Neural cell (in vitro differentiated cells): Measurements from ENCODE around the gene ASXL1. TPM values are rescaled to one million over a fixed set of nuclear protein-coding genes. Genes with fewer than 3 reads are reported as not detected.

ENCODE experiments used
- H2AFZ ChIP-seq: fragments of 200-600, 300-800 bp; sonication (generic), shearing (Covaris generic); 2 replicates; pipeline ENCODE4 v1.6.0; 2014; ENCODE audit warnings: low read depth, mild to moderate bottlenecking, antibody characterized with exemption, low read length, moderate library complexity
- H3F3A ChIP-seq: fragments of 200-600 bp; shearing (Covaris generic); 2 replicates; pipeline ENCODE4 v1.6.1; 2016; ENCODE audit warnings: mild to moderate bottlenecking, moderate library complexity, mixed read lengths, antibody characterized with exemption, low read length; ENCODE audit not compliant: insufficient read depth, poor library complexity, severe bottlenecking
- H3K27ac ChIP-seq: fragments of 200-600, 300-800 bp; sonication (generic), shearing (Covaris generic); 2 replicates; pipeline ENCODE4 v1.5.1; 2014; ENCODE audit warnings: mild to moderate bottlenecking, low read length, moderate library complexity
- H3K27me3 ChIP-seq: fragments of 300-800, 200-600 bp; sonication (generic), shearing (Covaris generic); 2 replicates; pipeline ENCODE4 v1.6.0; 2014; ENCODE audit warnings: mild to moderate bottlenecking, low read depth, low read length, moderate library complexity; ENCODE audit not compliant: insufficient read depth
- H3K36me3 ChIP-seq: fragments of 300-800, 200-600 bp; sonication (generic), shearing (Covaris generic); 2 replicates; pipeline ENCODE4 v1.5.1; 2014; ENCODE audit warnings: mild to moderate bottlenecking, antibody characterized with exemption, low read length, moderate library complexity; ENCODE audit not compliant: insufficient read depth
- H3K4me2 ChIP-seq: fragments of 300-800, 200-600 bp; sonication (generic), shearing (Covaris generic); 2 replicates; pipeline ENCODE4 v1.6.0; 2014; ENCODE audit warnings: mild to moderate bottlenecking, low read length
- H3K4me3 ChIP-seq: fragments of 300-800, 200-600 bp; sonication (generic), shearing (Covaris generic); 2 replicates; pipeline ENCODE4 v1.5.1; 2014; ENCODE audit warnings: mild to moderate bottlenecking, low read length, moderate library complexity
- H3K79me2 ChIP-seq: fragments of 200-600 bp; shearing (Covaris generic); replicated peaks from 2 replicates; pipeline ENCODE4 v1.6.0; 2014; ENCODE audit warnings: mild to moderate bottlenecking, low read length, moderate library complexity; ENCODE audit not compliant: insufficient read depth
- H3K9ac ChIP-seq: fragments of 300-800, 200-600 bp; sonication (generic), shearing (Covaris generic); 2 replicates; pipeline ENCODE4 v1.6.1; 2016; ENCODE audit warnings: mild to moderate bottlenecking, low read length, mixed read lengths
- H3K9me2 ChIP-seq: fragments of 200-600 bp; shearing (Covaris generic); 2 replicates; pipeline ENCODE4 v1.6.1; 2016; ENCODE audit warnings: mild to moderate bottlenecking, low read length, mixed read lengths; ENCODE audit not compliant: insufficient read depth
- H3K9me3 ChIP-seq: fragments of 200-600, 300-800 bp; sonication (generic), shearing (Covaris generic); 2 replicates; pipeline ENCODE4 v1.6.1; 2016; ENCODE audit warnings: mild to moderate bottlenecking, mixed run types, low read length, moderate library complexity, mixed read lengths
- H4K20me1 ChIP-seq: fragments of 200-600 bp; shearing (Covaris generic); 2 replicates; pipeline ENCODE4 v1.6.1; 2016; ENCODE audit warnings: mild to moderate bottlenecking, mixed run types; ENCODE audit not compliant: insufficient read depth
- EP300 ChIP-seq: fragments of 450-650 bp; conservative IDR thresholded peaks from 2 replicates; pipeline ENCODE4 v1.6.1; 2014; ENCODE audit warnings: antibody characterized with exemption, mild to moderate bottlenecking, moderate library complexity; ENCODE audit not compliant: poor library complexity, severe bottlenecking
- RAD21 ChIP-seq: fragments of 450-650 bp; conservative IDR thresholded peaks from 2 replicates; pipeline ENCODE4 v1.6.1; 2014; ENCODE audit warnings: antibody characterized with exemption, mild to moderate bottlenecking, moderate library complexity
- SMC3 ChIP-seq: fragments of 450-650 bp; conservative IDR thresholded peaks from 2 replicates; pipeline ENCODE4 v1.6.1; 2014; ENCODE audit warnings: antibody characterized with exemption, mild to moderate bottlenecking, moderate library complexity; ENCODE audit not compliant: poor library complexity
- TAF1 ChIP-seq: IDR thresholded peaks from 2 replicates; pipeline ENCODE4 v1.6.1; 2012; ENCODE audit warnings: low read depth
- polyA plus RNA-seq: library from polyadenylated mRNA; depleted of rRNA; stranded (reverse); fragments of >200 nt; gene quantifications from 2 replicates; pipeline ENCODE4 v1.2.3, GENCODE V29; 2014
- TF ChIP-seq, protein P1 (sequence below): fragments of 450-650 bp; IDR thresholded peaks from 2 replicates; pipeline ENCODE4 v1.5.1; 2014; ENCODE audit warnings: antibody characterized with exemption, mild to moderate bottlenecking, moderate library complexity; ENCODE audit not compliant: poor library complexity, severe bottlenecking
- TF ChIP-seq, protein P2 (sequence below): IDR thresholded peaks from 2 replicates; pipeline ENCODE4 v1.6.1; 2012; ENCODE audit warnings: borderline replicate concordance

ASXL1 gene
- polyA plus RNA-seq, 1 donor from 2014 or later, result 45.9 TPM

DNA sequence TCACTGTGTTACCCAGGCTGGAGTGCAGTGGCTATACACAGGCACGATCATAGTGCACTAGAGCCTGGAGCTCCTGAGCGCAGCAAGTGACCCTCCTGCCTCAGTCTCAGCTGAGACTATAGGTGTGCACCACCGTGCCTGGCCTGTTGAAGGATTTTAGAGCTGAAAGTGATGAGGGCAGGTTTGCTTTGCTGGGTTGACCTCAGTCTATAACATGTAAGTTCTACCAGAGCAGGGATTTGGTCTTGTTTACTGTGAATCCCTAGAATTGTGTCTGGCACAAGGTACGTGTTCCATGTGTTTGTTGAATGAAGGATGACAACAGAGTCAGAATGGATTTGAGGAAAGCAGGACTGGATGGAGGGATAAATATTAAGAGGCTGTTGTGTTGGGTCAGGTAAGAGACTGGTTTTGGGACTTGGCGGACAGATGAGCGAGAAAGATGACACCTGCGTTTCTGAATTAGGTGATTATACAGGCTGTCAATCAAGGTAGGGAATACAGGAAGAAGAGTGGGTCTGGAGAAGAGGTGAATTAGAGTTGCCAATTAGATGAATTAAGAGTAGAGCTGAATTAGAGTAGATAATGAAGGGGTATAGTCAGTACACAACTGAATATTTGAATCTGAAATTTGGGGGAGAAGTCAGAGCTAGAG lies 6.5 kb downstream of the ASXL1 start:
- H3K9ac ChIP-seq, result no peak overlapping the region
- H3F3A ChIP-seq, result no peaks in the 10 kb centered on the region
- peaks cover 77% of the 10 kb centered on the region for H3K79me2 ChIP-seq
- no peaks in the 10 kb centered on the region for H3K27me3 ChIP-seq
- H3K4me2 ChIP-seq, result no peak overlapping the region
- TF ChIP-seq, protein P1, sequence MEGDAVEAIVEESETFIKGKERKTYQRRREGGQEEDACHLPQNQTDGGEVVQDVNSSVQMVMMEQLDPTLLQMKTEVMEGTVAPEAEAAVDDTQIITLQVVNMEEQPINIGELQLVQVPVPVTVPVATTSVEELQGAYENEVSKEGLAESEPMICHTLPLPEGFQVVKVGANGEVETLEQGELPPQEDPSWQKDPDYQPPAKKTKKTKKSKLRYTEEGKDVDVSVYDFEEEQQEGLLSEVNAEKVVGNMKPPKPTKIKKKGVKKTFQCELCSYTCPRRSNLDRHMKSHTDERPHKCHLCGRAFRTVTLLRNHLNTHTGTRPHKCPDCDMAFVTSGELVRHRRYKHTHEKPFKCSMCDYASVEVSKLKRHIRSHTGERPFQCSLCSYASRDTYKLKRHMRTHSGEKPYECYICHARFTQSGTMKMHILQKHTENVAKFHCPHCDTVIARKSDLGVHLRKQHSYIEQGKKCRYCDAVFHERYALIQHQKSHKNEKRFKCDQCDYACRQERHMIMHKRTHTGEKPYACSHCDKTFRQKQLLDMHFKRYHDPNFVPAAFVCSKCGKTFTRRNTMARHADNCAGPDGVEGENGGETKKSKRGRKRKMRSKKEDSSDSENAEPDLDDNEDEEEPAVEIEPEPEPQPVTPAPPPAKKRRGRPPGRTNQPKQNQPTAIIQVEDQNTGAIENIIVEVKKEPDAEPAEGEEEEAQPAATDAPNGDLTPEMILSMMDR, result no peak
- TF ChIP-seq EP300 (no peak), SMC3 (no peak), RAD21 (no peak)
- no peak overlapping the region for H3K27ac ChIP-seq
- H3K36me3 ChIP-seq, result no peaks in the 10 kb centered on the region
- H3K4me3 ChIP-seq, result no peak overlapping the region
- H2AFZ ChIP-seq, result no peak overlapping the region
- no peaks in the 10 kb centered on the region for H4K20me1 ChIP-seq
- H3K9me3 ChIP-seq, result no peaks in the 10 kb centered on the region
- no peaks in the 10 kb centered on the region for H3K9me2 ChIP-seq

DNA sequence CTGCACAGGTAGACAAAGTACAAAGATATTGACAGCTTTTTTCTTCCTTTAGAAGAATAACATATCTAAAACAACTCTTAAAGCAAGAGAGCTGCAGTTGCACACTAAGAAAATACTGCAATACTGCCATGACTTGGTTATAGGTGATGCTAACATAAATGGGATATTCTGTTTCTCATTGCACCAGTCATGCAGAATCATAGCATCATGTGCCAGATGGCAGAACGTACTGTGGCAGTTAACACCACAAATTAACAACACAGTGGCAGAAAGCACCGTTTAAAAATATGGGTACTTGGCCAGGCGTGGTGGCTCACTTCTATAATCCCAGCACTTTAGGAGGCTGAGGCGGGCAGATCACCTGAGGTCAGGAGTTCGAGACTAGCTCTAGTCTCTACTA lies 7.4 kb downstream of the ASXL1 start:
- Histone ChIP-seq H2AFZ (no peak overlapping the region), H3K27ac (no peak overlapping the region), H3K4me2 (no peak overlapping the region), H3K79me2 (peaks cover 73% of the 10 kb centered on the region), H4K20me1 (no peaks in the 10 kb centered on the region), H3K9me3 (no peaks in the 10 kb centered on the region), H3K27me3 (no peaks in the 10 kb centered on the region), H3K4me3 (no peak overlapping the region), H3K9ac (no peak overlapping the region), H3K36me3 (no peaks in the 10 kb centered on the region), H3F3A (no peaks in the 10 kb centered on the region), H3K9me2 (no peaks in the 10 kb centered on the region)
- TF ChIP-seq TAF1, result no peak
- TF ChIP-seq, protein P1, result no peak
- TF ChIP-seq, protein P2, sequence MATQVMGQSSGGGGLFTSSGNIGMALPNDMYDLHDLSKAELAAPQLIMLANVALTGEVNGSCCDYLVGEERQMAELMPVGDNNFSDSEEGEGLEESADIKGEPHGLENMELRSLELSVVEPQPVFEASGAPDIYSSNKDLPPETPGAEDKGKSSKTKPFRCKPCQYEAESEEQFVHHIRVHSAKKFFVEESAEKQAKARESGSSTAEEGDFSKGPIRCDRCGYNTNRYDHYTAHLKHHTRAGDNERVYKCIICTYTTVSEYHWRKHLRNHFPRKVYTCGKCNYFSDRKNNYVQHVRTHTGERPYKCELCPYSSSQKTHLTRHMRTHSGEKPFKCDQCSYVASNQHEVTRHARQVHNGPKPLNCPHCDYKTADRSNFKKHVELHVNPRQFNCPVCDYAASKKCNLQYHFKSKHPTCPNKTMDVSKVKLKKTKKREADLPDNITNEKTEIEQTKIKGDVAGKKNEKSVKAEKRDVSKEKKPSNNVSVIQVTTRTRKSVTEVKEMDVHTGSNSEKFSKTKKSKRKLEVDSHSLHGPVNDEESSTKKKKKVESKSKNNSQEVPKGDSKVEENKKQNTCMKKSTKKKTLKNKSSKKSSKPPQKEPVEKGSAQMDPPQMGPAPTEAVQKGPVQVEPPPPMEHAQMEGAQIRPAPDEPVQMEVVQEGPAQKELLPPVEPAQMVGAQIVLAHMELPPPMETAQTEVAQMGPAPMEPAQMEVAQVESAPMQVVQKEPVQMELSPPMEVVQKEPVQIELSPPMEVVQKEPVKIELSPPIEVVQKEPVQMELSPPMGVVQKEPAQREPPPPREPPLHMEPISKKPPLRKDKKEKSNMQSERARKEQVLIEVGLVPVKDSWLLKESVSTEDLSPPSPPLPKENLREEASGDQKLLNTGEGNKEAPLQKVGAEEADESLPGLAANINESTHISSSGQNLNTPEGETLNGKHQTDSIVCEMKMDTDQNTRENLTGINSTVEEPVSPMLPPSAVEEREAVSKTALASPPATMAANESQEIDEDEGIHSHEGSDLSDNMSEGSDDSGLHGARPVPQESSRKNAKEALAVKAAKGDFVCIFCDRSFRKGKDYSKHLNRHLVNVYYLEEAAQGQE, result no peak
